ENCODE data around the gene SNRK. TPM values are rescaled to one million over a fixed set of nuclear protein-coding genes. Genes with fewer than 3 reads are reported as not detected.

SNRK gene
- total and polyA plus RNA-seq, 2 experiments from 2014 or later = 5.5 to 18.8 TPM

- Mint-ChIP-seq H3K36me3 (ENCODE audit: low read depth) (peaks cover 11% of the 10 kb centered on the region; the same call in 2 of the 3 replicates), H3K27me3 (ENCODE audit: insufficient read depth, low read depth, poor library complexity) (peaks cover 19% of the 10 kb centered on the region), H3K27ac (no peak overlapping the region), H3K9me3 (no peaks in the 10 kb centered on the region), H3K4me1 (peaks cover 28% of the 10 kb centered on the region), H3K4me3 (no peak overlapping the region)
- Histone ChIP-seq H2AFZ (no peak overlapping the region), H3F3A (replicated peaks; ENCODE audit: low read depth) (no peaks in the 10 kb centered on the region; the same call in 1 of the 2 replicates), H3K36me3 (ENCODE audit: insufficient read depth) (no peaks in the 10 kb centered on the region), H3K4me1 (ENCODE audit: insufficient read depth) (peaks cover 17% of the 10 kb centered on the region), H3K4me3 (no peak overlapping the region), H4K20me1 (replicated peaks; ENCODE audit: insufficient read depth) (no peaks in the 10 kb centered on the region), H3K4me2 (no peak overlapping the region), H3K27ac (ENCODE audit: low read depth) (no peak overlapping the region), H3K27me3 (ENCODE audit: insufficient read depth) (no peaks in the 10 kb centered on the region), H3K9me2 (ENCODE audit: insufficient read depth) (no peaks in the 10 kb centered on the region; the same call in 1 of the 2 replicates), H3K79me2 (replicated peaks; ENCODE audit: insufficient read depth) (no peaks in the 10 kb centered on the region)
- ATAC-seq (no peak), DNase-seq (ENCODE audit: low spot score) (no peak)
- TF ChIP-seq ZNF331 (CRISPR knock-in tag; IDR thresholded peaks at IDR 0.05; ENCODE audit: low read depth) (no peak), ZNF462 (CRISPR knock-in tag; IDR thresholded peaks at IDR 0.05) (no peak), EZH2phosphoT487 (IDR thresholded peaks at IDR 0.05; ENCODE audit: unreplicated experiment) (no peak), JUNB (IDR thresholded peaks at IDR 0.05; ENCODE audit: unreplicated experiment) (no peak), EZH2 (IDR thresholded peaks at IDR 0.05; ENCODE audit: low read depth, unreplicated experiment) (no peak), CREB1 (CRISPR knock-in tag; IDR thresholded peaks at IDR 0.05; ENCODE audit: low read depth) (no peak), NANOG (IDR thresholded peaks at IDR 0.05; ENCODE audit: borderline replicate concordance) (no peak), STAT1 (IDR thresholded peaks at IDR 0.05; ENCODE audit: unreplicated experiment) (no peak)
Observed at GRCh38 chr3:43369404-43370292, 83.3 kb downstream of the SNRK start.

Measured in GM23338 (cell line).